Stimulated activated CD8-positive, alpha-beta memory T cell treated with anti-CD3 and anti-CD28 coated beads, Interleukin-15, amount 100 ng/mL, for 4 hours (primary cell): ENCODE data around the gene TMEM229A.
"Not testable (repeated sequence)": the region's sequence is repeated elsewhere in the genome, so short reads cannot be mapped to it uniquely, and the experiment has no call there.

Source experiments
- DNase-seq, 2 donors: peaks; one replicate each; pipeline ENCODE4 v3.0.0-alpha.2; 2020; ENCODE audit warnings: low read depth in 2 of 2

TMEM229A gene

DNA sequence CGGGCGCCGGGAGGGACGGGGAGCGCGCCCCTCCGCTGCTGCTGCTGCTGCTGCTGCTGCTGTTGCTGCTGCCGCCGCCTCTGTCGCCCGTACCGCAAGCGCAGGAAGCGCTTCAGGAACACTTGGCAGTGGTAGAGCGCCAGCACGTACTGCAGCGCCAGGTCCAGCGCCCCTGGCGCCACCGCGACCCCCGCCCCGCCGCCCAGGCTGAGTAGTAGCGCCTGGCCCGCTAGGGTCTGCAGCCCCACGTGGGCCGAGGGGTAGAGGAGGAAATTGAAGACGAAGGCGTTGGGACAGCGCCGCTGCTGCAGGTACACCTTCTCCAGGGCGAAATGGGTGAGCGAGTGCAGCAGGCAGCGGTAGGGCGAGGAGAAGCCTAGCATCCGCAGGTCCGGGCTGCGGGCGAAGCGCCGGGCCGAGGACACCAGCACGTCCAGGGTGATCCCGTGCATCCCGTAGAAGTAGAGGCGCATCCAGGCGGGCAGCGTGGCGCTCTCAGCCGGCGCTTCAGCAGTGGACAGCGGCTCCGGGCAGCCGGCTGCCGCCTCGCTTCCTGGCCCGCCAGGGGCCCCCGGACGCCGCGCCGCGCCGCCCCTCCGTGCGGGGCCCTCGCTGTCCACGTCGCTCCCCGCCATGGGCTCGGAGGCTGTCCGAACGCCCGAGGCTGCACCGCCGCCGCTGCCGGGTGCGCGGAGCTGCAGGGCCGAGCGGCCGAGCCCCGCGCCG is at the start of gene TMEM229A:
Gene TMEM229A, minus strand, starts transcription at position 699 of the 726 bp plus-strand sequence. Its CDS starts 64 bp downstream, at position 635.
- DNase-seq = no peak

DNA sequence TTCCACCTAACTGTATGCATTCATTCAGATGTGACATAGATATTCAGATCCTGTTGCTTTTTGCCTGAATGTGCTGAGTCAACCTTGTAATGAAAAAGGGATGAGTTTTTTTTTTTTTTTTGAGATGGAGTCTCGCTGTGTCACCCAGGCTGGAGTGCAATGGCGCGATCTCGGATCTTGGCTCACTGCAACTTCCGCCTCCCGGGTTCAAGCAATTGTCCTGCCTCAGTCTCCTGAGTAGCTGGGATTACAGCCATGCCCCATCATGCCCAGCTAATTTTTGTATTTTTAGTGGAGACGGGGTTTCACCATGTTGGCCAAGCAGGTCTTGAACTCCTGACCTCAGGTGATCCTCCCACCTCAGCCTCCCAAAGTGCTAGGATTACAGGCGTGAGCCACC is 49.4 kb upstream of the TMEM229A start:
- not testable (repeated sequence) for DNase-seq

GRCh38 chr7:124077546-124077945 is 44.7 kb upstream of the TMEM229A start:
- no peak for DNase-seq

- DNase-seq = no peak
Observed at GRCh38 chr7:124076841-124077240, 44.0 kb upstream of the TMEM229A start.

GRCh38 chr7:124074007-124074406 is 41.1 kb upstream of the TMEM229A start:
- no peak for DNase-seq

GRCh38 chr7:124073310-124073645 is 40.4 kb upstream of the TMEM229A start:
- no peak for DNase-seq

DNA sequence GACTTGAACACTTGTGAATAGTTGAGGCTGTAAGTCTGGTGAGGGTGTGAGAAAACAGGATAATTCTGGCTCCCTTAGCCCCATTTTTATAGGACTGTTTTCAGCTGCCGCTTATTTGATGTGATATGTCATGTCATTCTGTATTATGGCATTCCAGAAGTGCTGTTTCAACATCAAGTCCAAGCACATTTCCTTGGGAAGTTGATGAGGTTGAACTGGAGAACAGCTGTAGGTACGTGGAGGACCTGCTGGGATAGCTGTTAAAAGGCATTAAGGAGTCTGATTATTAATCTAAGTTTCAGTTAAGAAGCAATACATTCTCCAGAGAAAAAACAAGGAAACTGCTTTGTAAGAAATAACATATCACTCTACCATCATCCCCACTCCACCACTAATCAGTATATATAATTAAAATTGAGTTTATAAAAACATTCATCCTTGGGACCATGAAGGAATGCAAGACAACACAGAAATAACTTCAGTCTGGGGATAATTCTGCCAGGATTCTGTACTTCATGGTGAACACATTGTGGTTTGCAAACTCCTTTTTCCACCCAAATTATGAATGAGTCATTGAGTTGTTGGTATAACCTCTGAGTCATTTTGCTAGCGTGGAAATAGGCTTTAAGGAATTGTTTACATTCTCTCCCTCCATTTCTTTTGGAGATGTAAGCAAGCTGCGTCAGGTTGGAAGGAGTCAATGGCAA is 39.9 kb upstream of the TMEM229A start:
- DNase-seq = no peak

- DNase-seq = no peak
Observed at GRCh38 chr7:124071843-124072242, 39.0 kb upstream of the TMEM229A start.

DNA sequence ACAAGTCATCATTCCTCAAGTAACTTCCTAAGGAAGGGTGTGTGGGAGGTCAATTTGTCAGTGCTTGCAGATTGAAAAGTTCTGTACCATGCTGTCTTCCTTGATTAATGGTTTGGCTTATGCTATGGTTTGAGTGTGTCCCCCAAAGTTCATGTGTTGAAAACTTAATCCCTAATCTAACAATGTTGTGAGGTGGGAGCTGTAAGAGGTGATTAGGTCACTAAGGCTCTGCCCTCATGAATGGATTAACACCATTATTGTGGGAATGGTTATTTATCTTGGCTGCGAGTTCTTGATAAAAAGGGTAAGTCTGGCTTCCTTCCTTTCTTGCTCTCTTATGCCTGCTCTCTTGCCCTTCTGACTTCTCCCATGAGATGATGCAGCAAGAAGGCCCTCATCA is 29.3 kb upstream of the TMEM229A start:
- DNase-seq = no peak

DNA sequence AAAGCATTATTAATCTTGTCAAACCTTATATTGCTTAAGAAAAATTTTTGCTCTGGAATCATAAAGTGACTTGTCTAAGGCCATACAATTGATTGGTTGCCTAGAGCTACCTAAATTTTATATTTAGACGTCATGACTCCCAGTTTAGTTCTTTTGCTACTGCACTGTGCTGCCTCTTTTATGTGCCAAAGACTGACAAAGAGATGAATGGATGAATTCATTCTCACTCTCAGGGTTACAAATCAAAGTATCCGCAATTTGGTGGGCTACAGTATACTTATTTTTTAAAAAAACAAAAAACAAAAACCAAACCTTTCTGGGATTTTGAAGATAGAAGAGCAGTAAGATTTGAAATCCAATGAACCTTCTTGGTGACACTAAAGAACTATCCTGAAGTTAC is 27.7 kb upstream of the TMEM229A start:
- no peak for DNase-seq

GRCh38 chr7:124059375-124059774 is 26.5 kb upstream of the TMEM229A start:
- DNase-seq = no peak

DNA sequence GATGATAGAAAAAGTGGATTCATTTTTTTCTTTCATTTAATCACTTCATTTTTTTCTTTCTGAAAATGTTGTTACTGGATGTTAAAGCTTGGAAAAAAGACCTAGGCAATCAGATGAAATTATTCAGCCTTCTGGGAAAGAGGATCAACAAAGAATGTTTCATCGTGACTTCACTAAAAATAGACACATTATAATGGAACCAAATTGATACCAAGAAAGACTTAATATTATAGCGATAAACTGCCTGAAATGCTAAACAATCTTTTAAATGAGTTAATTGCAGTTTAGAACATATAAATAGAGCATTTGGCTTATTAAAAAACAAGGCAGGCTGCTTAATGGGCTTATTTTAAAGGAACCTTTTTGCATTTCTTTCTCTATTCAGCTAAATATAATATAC is 25.6 kb upstream of the TMEM229A start:
- no peak for DNase-seq

DNA sequence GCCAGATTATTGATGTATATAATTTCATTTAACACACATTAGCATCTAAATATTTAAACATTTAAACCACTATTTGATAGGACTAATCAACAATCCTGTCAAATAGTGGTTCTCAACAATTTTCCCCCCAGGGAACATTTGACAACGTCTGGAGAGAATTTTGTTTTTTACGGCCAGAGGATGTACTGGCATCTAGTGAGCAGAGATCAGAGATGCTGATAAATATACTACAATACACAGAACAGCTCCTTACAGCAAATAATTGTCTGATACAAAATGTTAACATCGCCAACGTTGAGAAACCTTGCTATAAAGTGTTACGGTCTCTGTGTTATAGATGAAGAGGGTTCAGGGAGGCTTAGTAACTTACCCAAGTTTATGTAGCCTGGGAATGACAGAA is 25.0 kb upstream of the TMEM229A start:
- no peak for DNase-seq

GRCh38 chr7:124056234-124056633 is 23.4 kb upstream of the TMEM229A start:
- DNase-seq = no peak

DNA sequence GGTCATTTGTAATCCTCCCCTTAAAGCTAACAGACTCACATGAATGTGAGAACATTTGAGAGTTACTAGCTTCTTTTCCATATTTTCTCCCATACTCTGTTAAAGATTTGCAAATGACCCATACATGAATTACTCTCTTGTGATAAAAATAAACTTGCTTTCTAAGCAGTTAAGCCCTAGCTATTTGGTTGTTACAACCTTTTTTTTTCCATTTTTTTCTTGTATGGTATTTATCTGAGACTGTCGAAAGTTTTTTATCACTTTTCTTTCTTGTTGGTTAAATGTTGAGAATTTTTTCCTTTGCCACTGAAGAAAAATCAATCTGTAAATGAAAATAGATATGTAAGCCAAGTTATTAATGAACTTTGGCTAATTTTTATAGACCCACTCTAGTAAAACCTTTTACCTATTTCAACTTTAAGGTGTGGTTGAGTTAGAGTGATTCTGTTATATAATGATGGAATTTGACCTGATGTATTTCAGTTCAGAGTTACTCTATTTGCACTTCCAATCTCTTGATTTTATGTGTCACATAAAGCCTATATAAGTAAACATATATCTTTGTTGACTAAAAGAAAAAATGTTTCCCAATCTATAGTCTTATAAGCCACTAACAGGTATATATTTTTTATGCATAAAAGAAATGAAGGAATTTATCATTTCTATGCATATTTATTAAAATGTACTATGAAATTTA is 19.0 kb upstream of the TMEM229A start:
- no peak for DNase-seq

- DNase-seq = no peak
Observed at GRCh38 chr7:124042826-124043225, 10.0 kb upstream of the TMEM229A start.

DNA sequence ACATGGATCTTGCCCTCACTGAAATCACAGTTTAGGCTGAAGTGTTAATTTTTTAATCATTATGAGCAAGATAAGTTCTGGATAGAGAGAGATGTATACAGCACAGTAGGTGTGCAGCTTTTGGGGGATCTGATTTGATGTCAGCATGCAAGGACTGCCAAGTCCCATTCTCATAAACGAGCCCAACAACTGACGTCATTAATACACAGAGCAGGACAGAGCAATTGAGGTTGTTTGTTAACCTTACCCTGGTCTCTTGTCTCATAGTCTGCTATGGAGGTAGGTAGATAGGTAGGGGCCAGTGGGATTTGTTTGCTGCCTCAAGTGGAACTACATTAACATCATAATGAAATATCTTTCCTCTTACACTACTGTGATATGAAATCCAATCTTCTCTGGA is 8.6 kb upstream of the TMEM229A start:
- DNase-seq = no peak

DNA sequence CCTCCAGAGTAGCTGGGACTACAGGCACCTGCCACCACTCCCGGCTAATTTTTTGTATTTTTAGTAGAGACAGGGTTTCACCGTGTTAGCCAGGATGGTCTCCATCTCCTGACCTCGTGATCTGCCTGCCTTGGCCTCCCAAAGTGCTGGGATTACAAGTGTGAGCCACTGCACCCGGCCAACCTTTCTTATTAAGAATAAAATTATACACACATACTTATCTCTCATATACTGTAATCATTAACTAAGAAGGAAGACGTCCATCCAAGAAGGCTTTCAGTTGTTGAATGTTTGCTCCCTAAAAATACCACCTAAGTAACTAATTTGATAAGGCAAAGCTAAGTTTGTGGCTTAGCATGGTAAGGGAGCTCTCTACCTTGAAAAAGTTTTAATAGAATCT is 5.0 kb upstream of the TMEM229A start:
- DNase-seq = not testable (repeated sequence)

DNA sequence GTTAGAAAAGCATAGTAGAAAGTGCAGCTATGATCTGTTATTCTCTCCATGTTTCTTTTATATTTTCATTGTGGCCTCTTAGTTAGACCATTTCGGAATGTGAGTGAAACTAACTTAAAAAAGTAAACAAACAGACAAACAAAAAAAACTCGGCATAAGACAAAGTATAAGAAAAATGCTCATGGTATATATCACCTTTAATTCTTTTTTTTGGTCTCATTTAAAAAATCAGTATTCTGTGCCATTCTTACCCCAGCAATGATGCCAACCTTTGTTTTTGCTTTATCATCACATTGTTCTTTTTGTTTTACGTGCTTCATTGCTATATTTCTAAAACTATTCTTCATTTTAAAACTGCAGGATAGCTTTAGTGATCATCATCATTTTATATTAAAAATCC is 2.8 kb upstream of the TMEM229A start:
- DNase-seq = no peak

GRCh38 chr7:124034754-124035100 is 1.9 kb upstream of the TMEM229A start:
- DNase-seq = no peak

GRCh38 chr7:124033807-124034753 is 1.2 kb upstream of the TMEM229A start:
- DNase-seq = no peak
